Endometrial microvascular endothelial cells (primary cell): ENCODE data around the gene PXYLP1. TPM values are rescaled to one million over a fixed set of nuclear protein-coding genes. Genes with fewer than 3 reads are reported as not detected.
"Not testable (repeated sequence)": the region's sequence is repeated elsewhere in the genome, so short reads cannot be mapped to it uniquely, and the experiment has no call there.

Source experiments
- in situ Hi-C: cut with HindIII; loops from 2 replicates; pipeline ENCODE4 v1.10.0; 2017; ENCODE audit warnings: low sequenced_read_pairs, low pct_unique_long_range_greater_than_20kb; ENCODE audit errors: inconsistent ontology term
- total RNA-seq: library from RNA; depleted of rRNA; stranded (reverse); fragments of >200 nt; gene quantifications from one replicate; pipeline ENCODE4 v1.2.3, GENCODE V29; 2015; ENCODE audit errors: inconsistent ontology term

PXYLP1 gene
- total RNA-seq, 1 donor from 2014 or later, result 0.19 TPM

GRCh38 chr3:141280086-141280485 is 48.5 kb downstream of the PXYLP1 start:
- in situ Hi-C loops, result no loop called here

- in situ Hi-C loops, result no loop called here
Measured at GRCh38 chr3:141280690-141281089, 49.1 kb downstream of the PXYLP1 start.

- in situ Hi-C loops, result no loop called here
Measured at GRCh38 chr3:141285570-141285969, 53.9 kb downstream of the PXYLP1 start.

GRCh38 chr3:141286856-141287255 is 55.2 kb downstream of the PXYLP1 start:
- in situ Hi-C loops, result no loop called here

GRCh38 chr3:141287326-141287725 is 55.7 kb downstream of the PXYLP1 start:
- in situ Hi-C loops, result no loop called here

- in situ Hi-C loops, result no loop called here
Measured at GRCh38 chr3:141288336-141288990, 56.8 kb downstream of the PXYLP1 start.

GRCh38 chr3:141289228-141289772 is 57.7 kb downstream of the PXYLP1 start:
- in situ Hi-C loops, result no loop called here

- in situ Hi-C loops, result no loop called here
Measured at GRCh38 chr3:141291559-141292355, 60.1 kb downstream of the PXYLP1 start.

- in situ Hi-C loops, result no loop called here
Measured at GRCh38 chr3:141292356-141293058, 60.9 kb downstream of the PXYLP1 start.

- in situ Hi-C loops, result no loop called here
Measured at GRCh38 chr3:141294301-141294700, 62.7 kb downstream of the PXYLP1 start.

GRCh38 chr3:141294848-141295247 is 63.2 kb downstream of the PXYLP1 start:
- in situ Hi-C loops, result no loop called here

- in situ Hi-C loops, result not testable (repeated sequence)
Measured at GRCh38 chr3:141300426-141300825, 68.8 kb downstream of the PXYLP1 start.

- in situ Hi-C loops, result no loop called here
Measured at GRCh38 chr3:141302364-141303141, 70.9 kb downstream of the PXYLP1 start.

- in situ Hi-C loops, result no loop called here
Measured at GRCh38 chr3:141303481-141304223, 72.0 kb downstream of the PXYLP1 start.

- in situ Hi-C loops, result no loop called here
Measured at GRCh38 chr3:141305436-141305835, 73.8 kb downstream of the PXYLP1 start.

GRCh38 chr3:141306276-141306675 is 74.7 kb downstream of the PXYLP1 start:
- in situ Hi-C loops, result no loop called here

GRCh38 chr3:141306922-141307321 is 75.3 kb downstream of the PXYLP1 start:
- in situ Hi-C loops, result no loop called here

GRCh38 chr3:141307351-141308059 is 75.9 kb downstream of the PXYLP1 start:
- in situ Hi-C loops, result no loop called here
